ENCODE results near the gene SCAPER.

SCAPER gene

DNA sequence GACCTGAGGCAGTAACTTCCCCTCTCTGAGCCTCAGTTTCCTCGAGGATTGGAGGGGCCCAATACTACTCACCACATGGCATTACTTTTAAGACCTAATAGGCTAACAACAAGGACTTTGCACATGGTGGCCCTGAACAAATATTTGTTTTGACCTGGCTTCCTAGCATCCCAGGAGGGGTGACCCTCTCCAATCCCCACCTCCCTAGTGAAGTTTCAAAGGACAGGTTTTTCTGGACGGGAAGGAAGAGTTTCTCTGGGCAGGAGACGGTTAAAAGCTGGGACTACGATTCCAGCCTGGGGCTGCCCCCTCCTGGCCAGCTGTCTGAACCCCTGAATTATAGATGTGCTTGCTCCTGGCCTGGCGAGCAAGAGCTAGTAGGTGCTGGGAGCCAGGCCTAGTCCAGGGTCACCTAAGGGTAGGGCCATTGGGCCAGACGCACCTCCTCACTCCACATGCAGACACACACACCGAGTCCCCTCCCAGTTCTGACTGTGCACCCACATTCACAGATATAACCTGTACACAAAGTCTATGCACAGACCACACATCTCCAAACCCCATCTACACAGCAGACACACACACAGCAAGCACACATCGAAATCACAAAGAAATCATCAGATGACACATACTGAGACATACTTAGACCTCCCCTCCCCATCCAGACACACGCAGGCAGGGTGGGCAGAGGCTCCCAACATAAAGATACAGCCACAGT is 571.3 kb downstream of the SCAPER start:
- no peak overlapping the region for H3K27ac ChIP-seq
- no peaks in the 10 kb centered on the region for H3K9me3 ChIP-seq
- TF ChIP-seq CTCF (IDR thresholded peaks at IDR 0.05), result no peak
- peaks cover 4% of the 10 kb centered on the region for H3K36me3 ChIP-seq
- H3K27me3 ChIP-seq, result peaks cover 87% of the 10 kb centered on the region
- no peak overlapping the region for H3K4me3 ChIP-seq (ENCODE audit: low read depth in 1 of 2, low read length in 1 of 2)
- H3K4me1 ChIP-seq (ENCODE audit: control insufficient read depth in 1 of 2, insufficient read depth in 1 of 2, low read depth in 1 of 2, low read length in 1 of 2), result peaks cover 39 to 40% of the 10 kb centered on the region in 2 experiments

GRCh38 chr15:76333309-76333708 is 571.8 kb downstream of the SCAPER start:
- H3K27me3 ChIP-seq, result peaks cover 87% of the 10 kb centered on the region
- H3K4me3 ChIP-seq (ENCODE audit: low read depth in 1 of 2, low read length in 1 of 2), result no peak overlapping the region
- no peaks in the 10 kb centered on the region for H3K9me3 ChIP-seq
- H3K36me3 ChIP-seq, result peaks cover 4% of the 10 kb centered on the region
- TF ChIP-seq CTCF (IDR thresholded peaks at IDR 0.05), result no peak
- no peak overlapping the region for H3K27ac ChIP-seq
- H3K4me1 ChIP-seq (ENCODE audit: control insufficient read depth in 1 of 2, insufficient read depth in 1 of 2, low read depth in 1 of 2, low read length in 1 of 2), result peaks cover 33 to 35% of the 10 kb centered on the region in 2 experiments

DNA sequence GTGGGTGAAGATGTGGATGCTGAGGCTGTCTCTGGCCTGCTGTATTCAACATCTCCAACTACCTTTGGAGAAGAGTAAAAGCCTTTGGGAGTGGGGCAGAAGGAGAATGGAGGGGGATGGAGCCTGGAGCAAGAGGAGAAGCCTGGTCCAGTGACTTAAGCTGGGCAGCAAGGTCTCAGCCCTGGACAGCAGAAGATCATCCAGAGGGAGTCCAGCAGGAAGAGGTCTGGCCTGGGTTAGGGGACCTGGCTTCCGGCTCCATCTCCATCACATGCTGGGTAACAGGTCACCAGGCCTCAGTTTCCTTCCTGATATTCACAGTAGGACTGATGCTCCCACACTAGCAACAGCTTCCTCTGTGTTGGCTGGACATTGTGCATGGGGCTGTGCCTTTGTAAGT is 572.3 kb downstream of the SCAPER start:
- TF ChIP-seq CTCF (IDR thresholded peaks at IDR 0.05), result no peak
- peaks cover 3% of the 10 kb centered on the region for H3K36me3 ChIP-seq
- H3K4me3 ChIP-seq (ENCODE audit: low read depth in 1 of 2, low read length in 1 of 2), result no peak overlapping the region
- H3K9me3 ChIP-seq, result no peaks in the 10 kb centered on the region
- peaks cover 87% of the 10 kb centered on the region for H3K27me3 ChIP-seq
- H3K4me1 ChIP-seq (ENCODE audit: control insufficient read depth in 1 of 2, insufficient read depth in 1 of 2, low read depth in 1 of 2, low read length in 1 of 2), result peaks cover 29 to 30% of the 10 kb centered on the region in 2 experiments
- H3K27ac ChIP-seq, result no peak overlapping the region

DNA sequence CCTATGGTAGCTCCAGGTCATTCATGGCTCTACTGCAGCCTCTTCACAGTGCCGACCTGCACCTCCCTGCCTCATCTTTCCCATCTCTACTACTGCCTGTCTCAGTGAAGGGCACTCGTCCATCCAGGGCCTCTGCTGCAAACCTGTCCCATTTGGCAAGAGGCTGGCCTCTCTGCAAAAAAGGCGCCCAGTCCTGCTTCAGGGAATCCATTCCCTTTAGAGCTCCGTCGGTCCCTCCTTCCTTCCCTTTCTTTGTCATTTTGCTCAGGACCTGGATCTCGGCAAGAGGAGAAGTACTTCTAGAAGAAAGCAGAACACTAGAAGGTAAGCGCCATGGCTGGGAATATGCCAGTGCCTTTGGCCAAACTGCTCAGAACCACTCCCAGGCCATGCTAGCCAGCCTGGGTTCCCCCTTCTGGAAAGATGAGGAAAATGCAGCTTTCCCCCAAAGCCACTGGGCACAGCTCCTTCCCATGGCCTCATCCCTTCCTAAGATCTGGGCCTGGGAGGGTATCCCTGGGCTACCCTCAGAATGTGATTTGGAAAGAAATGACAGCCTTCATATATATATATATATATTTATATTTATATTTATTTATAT is 575.0 kb downstream of the SCAPER start:
- Histone ChIP-seq H3K9me3 (no peaks in the 10 kb centered on the region), H3K4me3 (ENCODE audit: low read depth in 1 of 2, low read length in 1 of 2) (no peak overlapping the region), H3K4me1 (ENCODE audit: control insufficient read depth in 1 of 2, insufficient read depth in 1 of 2, low read depth in 1 of 2, low read length in 1 of 2) (peaks cover 5 to 6% of the 10 kb centered on the region in 2 experiments), H3K27me3 (peaks cover 94% of the 10 kb centered on the region), H3K27ac (no peak overlapping the region), H3K36me3 (no peaks in the 10 kb centered on the region)
- TF ChIP-seq CTCF (IDR thresholded peaks at IDR 0.05), result no peak

DNA sequence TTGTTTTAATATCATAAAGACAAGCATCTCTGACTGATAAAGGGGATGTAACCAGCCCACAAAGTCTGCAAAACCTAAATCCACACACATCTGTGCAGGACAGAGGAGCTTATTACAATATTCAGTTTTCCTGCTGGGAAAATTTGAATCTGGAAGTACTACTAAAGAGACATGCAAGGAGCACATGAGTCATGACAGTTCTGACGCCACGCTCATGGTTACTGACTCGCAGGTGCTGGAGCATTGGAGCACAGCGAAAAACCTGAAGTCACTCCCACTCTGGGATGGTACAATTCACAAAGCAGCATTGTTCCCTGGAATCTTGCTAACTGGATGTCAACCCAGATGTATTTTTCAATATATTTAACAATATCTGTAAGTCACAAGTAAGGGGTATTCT is 576.2 kb downstream of the SCAPER start:
- Histone ChIP-seq H3K4me1 (ENCODE audit: control insufficient read depth in 1 of 2, insufficient read depth in 1 of 2, low read depth in 1 of 2, low read length in 1 of 2) (no peaks in the 10 kb centered on the region), H3K27me3 (peaks cover 94% of the 10 kb centered on the region), H3K36me3 (no peaks in the 10 kb centered on the region), H3K27ac (no peak overlapping the region), H3K9me3 (no peaks in the 10 kb centered on the region), H3K4me3 (ENCODE audit: low read depth in 1 of 2, low read length in 1 of 2) (no peak overlapping the region)
- no peak for TF ChIP-seq CTCF (IDR thresholded peaks at IDR 0.05)

Measured in neutrophil (primary cell).